ENCODE results near the gene SPG7. TPM values are rescaled to one million over a fixed set of nuclear protein-coding genes. Genes with fewer than 3 reads are reported as not detected.
"Not testable (repeated sequence)": the region's sequence is repeated elsewhere in the genome, so short reads cannot be mapped to it uniquely, and the experiment has no call there.

SPG7 gene
- total RNA-seq, 1 donor = 83.3 TPM

- no peak overlapping the region for H3K4me3 ChIP-seq (ENCODE audit: low read length)
- H3K27me3 ChIP-seq (ENCODE audit: insufficient read depth, low read length) = no peaks in the 10 kb centered on the region
- H3K9me3 ChIP-seq (ENCODE audit: low read depth, low read length) = no peaks in the 10 kb centered on the region
- peaks cover 38% of the 10 kb centered on the region for H3K4me1 ChIP-seq (ENCODE audit: insufficient read depth, low read length)
Observed at GRCh38 chr16:89567656-89568594, 59.7 kb downstream of the SPG7 start.

- H3K9me3 ChIP-seq (ENCODE audit: low read depth, low read length) = no peaks in the 10 kb centered on the region
- peaks cover 28% of the 10 kb centered on the region for H3K4me1 ChIP-seq (ENCODE audit: insufficient read depth, low read length)
- H3K4me3 ChIP-seq (ENCODE audit: low read length) = no peak overlapping the region
- peaks cover 8% of the 10 kb centered on the region for H3K27me3 ChIP-seq (ENCODE audit: insufficient read depth, low read length)
Observed at GRCh38 chr16:89569506-89570341, 61.5 kb downstream of the SPG7 start.

- no peak overlapping the region for H3K4me3 ChIP-seq (ENCODE audit: low read length)
- H3K27me3 ChIP-seq (ENCODE audit: insufficient read depth, low read length) = peaks cover 8% of the 10 kb centered on the region
- no peaks in the 10 kb centered on the region for H3K9me3 ChIP-seq (ENCODE audit: low read depth, low read length)
- peaks cover 27% of the 10 kb centered on the region for H3K4me1 ChIP-seq (ENCODE audit: insufficient read depth, low read length)
Observed at GRCh38 chr16:89570342-89570923, 62.2 kb downstream of the SPG7 start.

GRCh38 chr16:89570983-89571598 is 62.9 kb downstream of the SPG7 start:
- H3K4me3 ChIP-seq (ENCODE audit: low read length); H3K9me3 ChIP-seq (ENCODE audit: low read depth, low read length); H3K27me3 ChIP-seq (ENCODE audit: insufficient read depth, low read length): not testable (repeated sequence)
- peaks cover 20% of the 10 kb centered on the region for H3K4me1 ChIP-seq (ENCODE audit: insufficient read depth, low read length)

GRCh38 chr16:89571636-89572035 is 63.4 kb downstream of the SPG7 start:
- H3K4me1 ChIP-seq (ENCODE audit: insufficient read depth, low read length) = peaks cover 18% of the 10 kb centered on the region
- H3K4me3 ChIP-seq (ENCODE audit: low read length) = no peak overlapping the region
- H3K9me3 ChIP-seq (ENCODE audit: low read depth, low read length) = no peaks in the 10 kb centered on the region
- H3K27me3 ChIP-seq (ENCODE audit: insufficient read depth, low read length) = peaks cover 8% of the 10 kb centered on the region

DNA sequence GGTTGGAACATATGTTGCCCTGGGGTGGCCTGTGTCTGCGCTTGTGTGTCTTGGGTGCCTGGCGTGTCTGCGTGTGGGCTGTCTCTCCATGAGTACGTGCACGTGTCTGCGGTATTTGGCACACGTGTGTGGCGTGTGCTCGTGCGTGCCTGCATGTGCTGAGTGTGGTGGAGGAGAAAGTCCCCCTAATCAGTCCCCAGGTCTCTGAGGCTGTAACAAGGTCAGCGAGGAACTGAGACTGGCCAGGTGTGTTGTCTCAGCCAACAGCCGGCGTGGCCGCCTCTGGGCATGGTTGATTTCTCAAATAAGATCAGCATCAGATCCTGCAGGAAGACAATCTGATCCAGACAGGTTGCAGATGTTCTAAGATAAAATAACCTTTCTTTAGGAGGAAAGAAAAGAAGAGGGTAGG is 63.9 kb downstream of the SPG7 start:
- H3K27me3 ChIP-seq (ENCODE audit: insufficient read depth, low read length) = peaks cover 8% of the 10 kb centered on the region

GRCh38 chr16:89572485-89573205 is 64.4 kb downstream of the SPG7 start:
- Histone ChIP-seq H3K27me3 (ENCODE audit: insufficient read depth, low read length) (peaks cover 8% of the 10 kb centered on the region), H3K4me3 (ENCODE audit: low read length) (no peak overlapping the region), H3K4me1 (ENCODE audit: insufficient read depth, low read length) (peaks cover 18% of the 10 kb centered on the region), H3K9me3 (ENCODE audit: low read depth, low read length) (no peaks in the 10 kb centered on the region)

More for the DNA sequence above, 63.9 kb downstream of the SPG7 start:
- Histone ChIP-seq H3K9me3 (ENCODE audit: low read depth, low read length) (no peaks in the 10 kb centered on the region), H3K4me1 (ENCODE audit: insufficient read depth, low read length) (peaks cover 18% of the 10 kb centered on the region), H3K4me3 (ENCODE audit: low read length) (no peak overlapping the region)

DNA sequence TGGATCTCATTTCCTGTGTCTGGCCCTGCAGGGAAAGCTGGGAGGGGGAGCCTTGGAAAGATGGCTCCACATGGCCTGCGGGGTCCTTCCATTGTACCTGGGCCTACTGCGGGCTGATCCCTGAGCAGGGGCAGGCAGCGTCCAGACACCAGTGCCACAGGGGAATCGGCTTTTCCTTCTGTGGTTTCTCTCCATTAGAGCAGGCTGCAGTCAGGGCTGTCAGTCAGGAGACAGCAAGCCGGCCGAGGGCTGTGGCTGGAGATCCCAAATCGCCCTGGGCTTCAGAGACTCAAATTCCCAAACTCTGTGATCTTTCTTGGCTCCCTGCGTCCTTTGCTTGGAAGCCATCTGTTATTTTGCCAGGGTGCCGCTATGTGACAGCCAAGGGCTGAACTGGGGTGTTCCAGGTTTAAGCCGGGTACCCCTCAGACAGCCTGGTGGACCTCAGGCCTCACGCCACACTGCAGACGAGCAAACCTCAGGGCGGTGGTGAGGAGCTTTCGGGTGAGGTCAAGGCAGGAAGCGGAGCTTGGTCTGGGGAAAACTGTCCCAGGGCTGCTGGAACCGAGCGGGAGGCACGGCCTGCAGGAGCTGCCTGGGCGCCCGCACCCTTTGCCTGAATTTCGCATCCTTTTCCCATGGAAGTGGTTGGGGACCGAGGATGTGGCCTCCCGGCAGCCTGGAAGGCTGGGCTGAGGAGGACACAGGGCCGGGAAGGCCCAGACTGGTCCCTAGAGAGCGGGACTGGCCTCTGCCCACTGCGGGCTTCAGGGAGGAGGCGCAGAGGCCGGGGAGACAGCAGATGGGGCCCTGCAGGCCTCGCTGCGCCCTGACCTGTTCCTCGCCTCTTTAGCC is 65.8 kb downstream of the SPG7 start:
- Histone ChIP-seq H3K4me3 (ENCODE audit: low read length) (no peak overlapping the region), H3K27me3 (ENCODE audit: insufficient read depth, low read length) (peaks cover 8% of the 10 kb centered on the region), H3K4me1 (ENCODE audit: insufficient read depth, low read length) (peaks cover 18% of the 10 kb centered on the region)

GRCh38 chr16:89574681-89575246 is 66.6 kb downstream of the SPG7 start:
- Histone ChIP-seq H3K9me3 (ENCODE audit: low read depth, low read length) (no peaks in the 10 kb centered on the region), H3K4me3 (ENCODE audit: low read length) (no peak overlapping the region), H3K27me3 (ENCODE audit: insufficient read depth, low read length) (peaks cover 8% of the 10 kb centered on the region), H3K4me1 (ENCODE audit: insufficient read depth, low read length) (peaks cover 18% of the 10 kb centered on the region)

More for the DNA sequence above, 65.8 kb downstream of the SPG7 start:
- H3K9me3 ChIP-seq (ENCODE audit: low read depth, low read length) = no peaks in the 10 kb centered on the region

- Histone ChIP-seq H3K4me1 (ENCODE audit: insufficient read depth, low read length) (peaks cover 18% of the 10 kb centered on the region), H3K9me3 (ENCODE audit: low read depth, low read length) (no peaks in the 10 kb centered on the region), H3K4me3 (ENCODE audit: low read length) (no peak within 1 kb of the TSS), H3K27me3 (ENCODE audit: insufficient read depth, low read length) (peaks cover 8% of the 10 kb centered on the region)
Observed at GRCh38 chr16:89575247-89576152, 67.3 kb downstream of the SPG7 start, which contains the start of gene CPNE7. CPNE7 (plus strand) TSS chr16:89575758; CDS start chr16:89575898, 140 bp downstream.

DNA sequence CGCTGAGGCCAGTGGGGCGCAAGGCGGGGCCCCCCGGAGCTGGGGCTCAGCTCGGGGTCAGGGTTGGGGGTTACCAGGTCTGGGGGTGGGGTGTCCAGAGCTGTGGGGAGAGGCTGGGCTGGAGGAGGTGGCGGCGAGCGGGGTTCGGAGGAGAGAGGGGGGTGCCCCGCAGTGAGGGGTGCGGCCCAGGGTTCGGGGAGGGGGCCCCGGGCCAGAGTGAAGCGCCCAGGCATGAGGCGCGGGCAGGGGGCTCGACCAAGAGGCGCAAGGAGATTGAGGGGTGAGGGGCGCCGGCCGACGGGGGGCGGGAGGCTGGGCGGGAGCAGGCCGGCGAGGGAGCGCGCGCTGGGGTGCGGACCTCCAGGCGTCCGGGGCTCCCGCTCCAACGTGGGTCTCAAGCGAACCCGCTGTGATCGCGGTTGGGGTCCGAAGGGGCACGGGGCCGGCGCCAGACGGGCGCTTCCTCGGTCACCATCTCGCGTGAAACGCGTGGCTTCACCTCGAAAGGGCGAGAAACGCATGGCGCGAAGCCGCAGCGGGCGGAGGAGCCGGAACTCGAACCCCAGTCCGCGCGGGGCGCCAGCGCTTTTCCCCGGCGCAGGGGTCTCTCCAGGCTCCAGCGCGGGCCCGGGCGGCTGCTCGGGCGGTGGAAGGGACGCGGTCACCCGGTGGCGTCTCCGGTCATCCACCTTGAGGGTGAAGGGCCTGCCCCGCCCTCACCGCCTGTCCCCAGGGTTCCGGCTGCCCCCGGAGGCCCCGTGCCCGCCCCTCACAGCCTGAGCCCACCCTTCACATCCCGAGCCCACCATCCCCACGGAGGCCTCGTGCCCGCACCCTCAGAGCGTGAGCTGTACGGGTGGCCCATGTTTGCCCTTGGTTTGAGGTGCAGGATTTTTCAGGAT is 68.2 kb downstream of the SPG7 start:
- H3K4me1 ChIP-seq (ENCODE audit: insufficient read depth, low read length) = peaks cover 18% of the 10 kb centered on the region
- H3K4me3 ChIP-seq (ENCODE audit: low read length) = no peak overlapping the region
- H3K9me3 ChIP-seq (ENCODE audit: low read depth, low read length) = no peaks in the 10 kb centered on the region
- peaks cover 8% of the 10 kb centered on the region for H3K27me3 ChIP-seq (ENCODE audit: insufficient read depth, low read length)

Data from mononuclear cell (primary cell).